Right renal pelvis (tissue), 4 donors: ENCODE data around the gene PDIA5. TPM values are rescaled to one million over a fixed set of nuclear protein-coding genes. Genes with fewer than 3 reads are reported as not detected.

Source experiments
- DNase-seq, 4 donors: peaks; one replicate each; pipeline ENCODE4 v3.0.0-alpha.2; 2013; ENCODE audit warnings: low read depth in 4 of 4, low spot score in 3 of 4, missing footprints in 1 of 4
- polyA plus RNA-seq, 4 donors: library from polyadenylated mRNA; unstranded; fragments of 120-200 nt; gene quantifications; one replicate each; pipeline ENCODE4 v1.2.1, GENCODE V29; 2013; ENCODE audit not compliant: insufficient read length in 4 of 4

Gene PDIA5
- polyA plus RNA-seq, 4 donors: 25.0 to 32.9 (median 30.3) TPM

GRCh38 chr3:123088387-123088786, 21.6 kb downstream of the PDIA5 start:
- no peak for DNase-seq

DNA sequence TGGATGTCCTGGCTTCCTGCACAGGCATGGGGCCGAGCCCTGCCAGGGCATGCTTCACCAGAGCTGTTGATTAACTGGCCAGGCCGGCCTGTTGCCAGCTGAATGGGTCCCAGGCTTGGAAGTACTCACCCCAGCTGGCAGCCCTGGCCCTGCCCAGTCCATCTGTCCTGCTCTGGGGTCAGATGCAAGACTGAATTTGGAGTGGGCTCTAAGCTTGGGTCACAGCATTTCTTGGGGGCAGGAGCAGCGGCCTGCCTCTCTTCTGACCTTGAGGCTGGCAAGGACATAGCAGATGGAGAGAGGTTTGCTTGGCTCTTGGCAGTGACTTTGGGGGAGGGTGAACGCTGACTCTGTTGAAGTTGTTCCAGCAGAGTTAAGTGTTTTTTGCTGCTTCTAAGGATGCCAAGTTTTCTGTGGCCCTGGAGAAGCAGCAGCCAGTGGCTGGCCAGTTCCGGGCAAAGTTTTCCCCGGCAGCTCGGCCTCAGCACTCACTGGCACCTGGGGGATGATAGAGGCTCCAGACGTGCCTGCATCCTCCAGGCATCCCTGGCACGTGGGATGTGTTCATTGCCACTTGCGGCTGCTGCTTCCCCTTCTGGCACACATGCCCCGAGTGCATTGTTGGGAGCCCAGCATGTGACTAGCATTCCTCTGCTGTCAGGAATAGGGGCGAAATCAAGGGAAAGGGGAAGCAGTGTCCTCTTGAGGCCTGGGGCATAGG, 22.9 kb downstream of the PDIA5 start:
- DNase-seq: no peak

DNA sequence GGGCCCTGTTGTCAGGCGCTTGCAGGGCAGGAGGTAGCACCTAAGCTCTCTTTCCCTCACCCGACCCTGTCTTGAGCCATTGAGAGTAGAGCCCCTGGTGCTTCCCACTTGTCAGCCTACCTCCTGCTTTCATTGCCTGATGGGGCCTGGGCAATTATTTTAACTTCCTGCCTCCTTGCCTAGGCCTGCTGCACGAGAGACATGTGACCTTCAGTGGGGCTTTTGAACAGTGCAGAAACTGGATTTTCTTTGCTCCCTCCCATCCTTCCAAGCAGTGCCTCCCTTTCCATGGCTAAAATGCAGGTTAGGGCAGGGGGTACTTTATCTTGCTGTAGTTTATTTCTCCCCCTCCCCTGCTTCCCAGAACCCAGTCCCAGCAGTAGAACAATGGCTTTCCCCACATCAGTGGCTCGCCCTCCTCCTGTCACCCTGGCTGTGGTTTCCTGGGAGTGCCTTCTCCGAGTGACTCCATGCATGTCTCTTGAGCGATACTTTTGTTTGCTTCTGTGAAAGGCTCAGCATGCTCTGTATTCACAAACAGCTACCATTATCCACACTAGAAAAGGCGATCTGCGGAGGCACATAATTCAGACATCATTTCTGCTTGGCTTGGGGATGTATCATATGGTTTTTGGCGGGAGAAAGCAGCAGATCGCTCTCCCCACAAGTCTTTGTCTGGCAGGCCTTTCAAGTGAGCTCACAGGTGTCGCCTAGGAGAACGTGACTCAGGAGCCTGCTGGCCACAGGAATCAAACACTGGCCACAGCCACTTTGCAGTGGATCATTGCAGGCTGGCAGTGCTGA, 24.1 kb downstream of the PDIA5 start:
- DNase-seq: no peak

DNA sequence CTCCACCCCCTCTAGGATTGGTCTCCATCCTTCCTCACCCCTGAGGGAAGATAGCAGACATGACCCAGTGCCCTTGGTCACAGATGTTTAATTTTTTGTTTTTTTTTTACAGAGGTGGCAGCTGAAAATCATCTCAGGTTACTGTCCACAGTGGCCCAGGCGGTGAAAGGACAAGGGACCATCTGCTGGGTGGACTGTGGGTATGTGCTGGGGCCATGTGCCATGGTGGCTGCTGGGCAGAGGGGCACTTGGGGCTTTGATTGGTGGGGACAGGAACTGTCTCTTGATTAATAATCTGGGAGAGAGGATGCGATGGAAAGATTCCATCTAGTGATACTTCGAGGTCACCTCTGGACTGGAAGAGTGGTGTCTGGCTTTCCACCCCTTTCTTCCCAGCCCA, 25.4 kb downstream of the PDIA5 start:
- no peak for DNase-seq

DNA sequence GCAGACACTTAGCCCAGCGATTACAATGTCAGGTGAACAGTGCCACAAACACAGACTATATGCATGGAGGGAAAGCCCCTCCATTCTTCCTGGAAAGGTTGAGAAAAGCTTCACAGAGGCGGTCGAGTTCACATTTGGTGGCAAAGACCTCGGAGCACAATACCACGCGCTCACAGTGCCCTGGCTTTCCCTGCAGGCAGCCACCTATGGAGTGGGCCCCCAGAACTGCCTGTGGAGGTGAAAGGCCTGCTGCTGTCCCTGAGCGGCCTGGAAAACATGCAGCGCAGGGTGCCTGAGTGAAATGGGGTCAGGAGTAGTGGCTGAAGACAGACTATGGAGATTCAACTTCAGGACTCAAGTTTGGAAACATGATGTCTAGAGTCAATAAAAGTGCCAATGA, 26.9 kb downstream of the PDIA5 start:
- no peak for DNase-seq

- DNase-seq: no peak
These were observed 27.9 kb downstream of the PDIA5 start for GRCh38 chr3:123094516-123095313.

- DNase-seq: no peak
These were observed 29.3 kb downstream of the PDIA5 start for GRCh38 chr3:123096126-123096525.

- no peak for DNase-seq
These were observed 29.9 kb downstream of the PDIA5 start for GRCh38 chr3:123096731-123097130.

GRCh38 chr3:123098426-123099330, 31.9 kb downstream of the PDIA5 start:
- DNase-seq: no peak

- no peak for DNase-seq
These were observed 32.7 kb downstream of the PDIA5 start for GRCh38 chr3:123099331-123100192.

DNA sequence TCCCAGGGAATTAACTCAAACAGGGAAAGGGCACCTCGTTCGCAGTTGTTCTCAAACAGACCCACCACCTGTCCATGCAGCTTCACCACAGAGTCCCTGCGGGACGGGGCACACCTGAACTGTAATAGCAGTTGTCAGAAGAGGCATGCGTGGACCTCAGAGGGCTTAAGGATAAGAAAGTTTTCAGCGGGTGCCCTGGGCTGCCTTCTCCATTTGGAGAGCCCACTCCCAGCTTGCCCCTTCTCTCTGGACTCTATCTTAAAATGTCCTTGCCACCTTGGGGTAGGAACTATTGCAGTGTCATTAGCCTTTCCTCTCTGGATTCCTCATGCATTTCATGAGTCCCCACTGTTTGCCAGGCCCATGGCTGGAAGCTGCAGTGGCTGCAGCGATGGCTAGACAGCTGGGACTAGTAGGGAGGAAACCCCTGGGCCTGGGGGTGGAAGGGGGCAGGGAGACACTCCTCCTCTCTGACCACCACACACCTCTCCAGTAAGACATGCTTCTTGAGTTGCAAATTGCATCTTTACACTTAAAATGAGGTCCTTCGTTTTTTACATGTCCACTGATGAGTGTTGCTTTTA, 33.5 kb downstream of the PDIA5 start:
- no peak for DNase-seq

- no peak for DNase-seq
These were observed 35.4 kb downstream of the PDIA5 start for GRCh38 chr3:123102249-123102648.

DNA sequence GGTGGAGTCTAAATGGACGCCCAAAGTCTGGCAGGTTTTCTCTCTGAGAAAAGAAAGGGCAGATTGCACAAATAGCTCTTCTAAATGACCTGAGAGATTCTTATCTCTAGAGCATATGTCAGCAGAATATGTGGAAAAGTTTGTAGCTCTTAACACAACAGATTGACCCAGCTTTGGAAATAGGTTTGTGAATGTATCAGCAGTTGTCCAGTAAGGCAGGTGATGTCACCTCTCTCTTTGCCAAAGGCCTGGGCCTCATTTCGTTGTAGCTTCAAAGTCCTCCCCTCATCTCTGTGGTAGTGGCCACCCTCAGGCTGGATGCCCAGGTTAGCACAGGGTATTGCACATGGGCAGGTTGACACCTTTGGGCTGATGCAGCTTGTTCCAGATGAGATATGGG, 36.0 kb downstream of the PDIA5 start:
- no peak for DNase-seq

DNA sequence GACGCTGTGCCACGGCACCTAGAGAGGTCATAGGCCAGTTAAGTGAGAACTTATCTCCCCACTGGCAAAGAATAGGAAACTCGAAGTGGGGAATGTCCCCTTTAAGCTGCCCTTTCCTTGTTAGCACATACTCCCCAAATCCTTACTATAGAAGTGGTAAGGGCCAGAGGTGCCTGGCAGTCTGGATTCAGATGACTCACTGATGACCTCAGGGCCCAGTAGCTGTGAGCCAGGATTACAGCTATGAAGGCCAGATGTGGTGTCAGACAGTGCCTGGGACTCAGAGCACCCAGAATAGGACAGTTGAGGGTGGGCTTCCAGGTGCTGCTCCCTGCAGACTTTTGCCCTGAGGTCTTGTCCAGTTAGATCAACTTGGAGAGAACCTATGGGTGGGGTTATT, 37.7 kb downstream of the PDIA5 start:
- no peak for DNase-seq

GRCh38 chr3:123105201-123106189, 38.7 kb downstream of the PDIA5 start:
- peak in 3 of 4 donors; percentile 34 to 52 (median 41) for DNase-seq

DNA sequence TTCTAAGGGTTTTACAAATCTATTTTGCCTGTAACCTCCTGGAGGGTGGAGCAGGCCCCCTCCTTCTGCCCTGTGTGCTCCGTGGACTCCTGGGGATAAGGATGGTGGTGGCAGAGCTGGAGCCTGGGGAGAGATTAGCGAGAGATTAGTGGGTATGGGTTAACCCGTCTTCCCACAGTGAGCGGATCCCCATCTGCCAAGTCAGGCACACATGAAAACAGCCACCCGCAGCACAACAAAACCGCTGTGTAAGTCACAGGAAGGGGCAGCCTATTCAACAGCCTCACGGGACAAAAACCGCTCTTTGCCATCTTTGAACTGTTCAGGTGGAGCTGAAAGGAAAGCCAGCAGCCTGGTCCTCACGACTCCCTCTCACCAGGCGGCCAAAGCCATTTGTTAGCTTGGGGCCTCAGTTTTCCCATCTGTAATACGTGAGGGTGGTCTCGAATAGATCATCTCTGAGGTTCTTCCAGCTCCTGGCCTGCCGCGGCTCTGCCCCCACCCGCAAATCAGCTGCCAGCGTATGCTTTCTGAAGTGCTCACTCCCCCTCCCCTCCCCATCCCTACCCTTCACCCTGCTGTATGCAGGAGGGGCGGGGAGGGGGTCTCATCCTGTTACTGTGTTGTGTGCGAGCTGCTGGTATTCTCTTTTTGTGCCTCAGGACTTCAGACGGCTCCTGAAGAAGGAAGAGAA, 43.6 kb downstream of the PDIA5 start:
- no peak for DNase-seq

DNA sequence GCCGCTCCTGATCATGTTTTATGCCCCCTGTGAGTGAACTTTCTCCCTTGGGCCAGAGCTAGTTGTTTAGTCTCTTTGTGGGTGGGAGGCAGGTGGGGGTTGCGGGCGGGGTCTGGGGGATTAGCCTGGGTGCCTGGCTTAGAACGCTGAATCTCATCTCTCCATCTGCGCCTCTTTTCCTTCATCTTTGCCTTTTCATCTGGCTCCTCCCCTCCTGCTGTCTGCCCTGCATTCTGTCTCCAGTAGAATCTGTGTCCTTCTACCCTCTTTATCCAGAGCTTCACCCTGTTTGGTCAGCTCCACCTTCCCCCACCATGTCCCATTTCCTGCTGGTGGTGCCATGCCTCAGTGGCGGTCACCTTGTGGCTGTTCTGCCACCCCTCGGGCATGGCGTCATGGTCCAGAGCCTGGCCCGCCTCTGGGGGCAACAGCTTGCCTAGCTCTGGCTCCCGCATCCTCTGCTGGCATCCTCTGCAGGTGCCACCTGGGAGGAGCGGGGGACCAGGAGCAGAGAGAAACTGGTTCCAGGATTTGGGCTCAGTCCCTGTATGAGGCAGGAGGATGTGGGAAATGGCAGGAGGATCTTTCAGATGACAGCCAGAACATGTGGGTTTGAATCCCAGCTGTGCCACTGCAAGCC, 44.3 kb downstream of the PDIA5 start:
- no peak for DNase-seq
